Lung (tissue), 12 donors: ENCODE data around the gene ABCB8. TPM values are rescaled to one million over a fixed set of nuclear protein-coding genes. Genes with fewer than 3 reads are reported as not detected.

Experiments
- ATAC-seq: fragments of 200-7000 bp; cut with Tn5 transposase; one replicate; pipeline ENCODE4 v1.9.1; 2020; ENCODE audit warnings: moderate number of reproducible peaks; ENCODE audit not compliant: insufficient read depth, low FRiP score
- DNase-seq, 3 donors: peaks; one replicate each; pipeline ENCODE4 v3.0.0-alpha.2; 2013 to 2017
- H3K27ac ChIP-seq, 2 donors: one replicate each; pipeline ENCODE4 v1.5.1; 2013; ENCODE audit warnings: mild to moderate bottlenecking in 2 of 2, moderate library complexity in 2 of 2, control low read depth in 1 of 2, inconsistent platforms in 1 of 2, low read depth in 1 of 2, low read length in 1 of 2
- H3K27me3 ChIP-seq, 3 donors: one replicate each; pipeline ENCODE4 v1.5.1; 2013; ENCODE audit warnings: low read length in 2 of 3; ENCODE audit not compliant: control insufficient read depth in 3 of 3, insufficient read depth in 3 of 3
- H3K36me3 ChIP-seq, 4 donors: one replicate each; pipeline ENCODE4 v1.5.1; 2013; ENCODE audit warnings: low read length in 4 of 4, mild to moderate bottlenecking in 1 of 4, moderate library complexity in 1 of 4; ENCODE audit not compliant: control insufficient read depth in 4 of 4, insufficient read depth in 4 of 4
- H3K4me1 ChIP-seq, 5 donors: one replicate each; pipeline ENCODE4 v1.5.1; 2013; ENCODE audit warnings: low read length in 5 of 5, mild to moderate bottlenecking in 2 of 5, moderate library complexity in 1 of 5; ENCODE audit not compliant: control insufficient read depth in 5 of 5, insufficient read depth in 5 of 5
- H3K4me3 ChIP-seq: one replicate; pipeline ENCODE4 v1.5.1; 2013; ENCODE audit warnings: mild to moderate bottlenecking, control low read depth, moderate library complexity
- H3K9ac ChIP-seq, 2 donors: one replicate each; pipeline ENCODE4 v1.5.1; 2013; ENCODE audit warnings: low read length in 2 of 2, control low read depth in 1 of 2; ENCODE audit not compliant: insufficient read depth in 1 of 2
- H3K9me3 ChIP-seq, 4 donors: one replicate each; pipeline ENCODE4 v1.5.1; 2013; ENCODE audit warnings: low read length in 3 of 4, mild to moderate bottlenecking in 1 of 4, moderate library complexity in 1 of 4; ENCODE audit not compliant: control insufficient read depth in 4 of 4, insufficient read depth in 3 of 4
- WGBS, 2 donors: extraction: QIAGEN DNeasy Blood & Tissue Kit; methylation state at CpG; one replicate each; pipeline ENCODE4 v1.1.7; 2013; 5-methylcytosine and 5-hydroxymethylcytosine counted together
- polyA plus RNA-seq, 2 donors: library from polyadenylated mRNA; stranded (reverse); fragments of 200-250 nt; gene quantifications; one replicate each; pipeline ENCODE4 v1.2.1, GENCODE V29; 2013
- total RNA-seq, 2 donors: library from RNA; depleted of rRNA in 1 of 2; stranded (reverse); fragments of >200 nt in 1 of 2; gene quantifications; one replicate each; pipeline ENCODE4 v1.2.1, GENCODE V29; 2014 to 2021
- TF ChIP-seq, protein P1 (sequence below): IDR thresholded peaks from 2 replicates; pipeline ENCODE4 v1.5.1; 2012; ENCODE audit warnings: mild to moderate bottlenecking; ENCODE audit errors: control extremely low read depth, extremely low read depth
- donor health status: control.
- donor health status: control.
- donor health status: Bipolar disorder and iron deficiency.
- donor health status: healthy.
- donor health status: DM: yes; HTN: yes; CAD: no.

The ABCB8 gene
- total and polyA plus RNA-seq, 4 donors: 21.8 to 61.5 (median 28.8) TPM

DNA sequence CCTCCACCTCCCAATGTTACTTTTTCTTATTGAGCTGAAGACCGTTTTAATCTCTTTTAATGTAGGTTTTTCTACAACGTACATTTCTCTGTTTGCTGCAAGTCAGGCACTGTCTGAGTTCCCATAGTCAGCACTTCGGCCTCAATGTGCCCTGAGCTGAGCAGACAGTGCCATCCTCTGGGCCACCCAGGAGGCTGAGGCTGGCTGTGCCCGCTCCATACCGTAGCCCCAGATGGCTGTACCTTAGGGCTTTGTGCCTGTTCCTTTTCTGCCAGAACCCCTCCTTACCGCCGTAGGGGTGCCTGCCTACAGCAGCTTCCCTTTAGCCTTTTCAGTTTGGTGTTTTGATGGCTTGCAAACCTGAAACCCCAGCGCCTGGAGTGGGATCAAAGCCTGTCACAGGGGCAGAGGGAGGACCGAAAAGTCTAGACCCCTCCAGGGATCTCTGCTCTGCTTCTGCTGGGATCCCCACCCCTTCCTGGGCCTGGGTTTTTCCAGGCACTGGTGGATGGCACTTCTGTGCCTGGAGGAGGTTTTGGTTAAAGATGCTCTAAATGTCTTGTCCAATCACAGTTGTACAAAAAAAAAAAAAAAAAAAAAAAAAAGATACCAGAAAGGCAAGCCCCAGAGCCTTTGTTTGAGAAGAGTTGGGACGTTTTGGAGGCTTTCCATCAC, 67.0 kb downstream of the ABCB8 start:
- peaks cover 0 to 3% (median 0%) of the 10 kb centered on the region in 4 donors for H3K36me3 ChIP-seq
- no peaks in the 10 kb centered on the region for H3K9me3 ChIP-seq
- DNase-seq (no peak), ATAC-seq (no peak)
- no peaks in the 10 kb centered on the region for H3K27me3 ChIP-seq
- no peak overlapping the region for H3K4me3 ChIP-seq
- no peak overlapping the region for H3K27ac ChIP-seq
- TF ChIP-seq, protein P1, sequence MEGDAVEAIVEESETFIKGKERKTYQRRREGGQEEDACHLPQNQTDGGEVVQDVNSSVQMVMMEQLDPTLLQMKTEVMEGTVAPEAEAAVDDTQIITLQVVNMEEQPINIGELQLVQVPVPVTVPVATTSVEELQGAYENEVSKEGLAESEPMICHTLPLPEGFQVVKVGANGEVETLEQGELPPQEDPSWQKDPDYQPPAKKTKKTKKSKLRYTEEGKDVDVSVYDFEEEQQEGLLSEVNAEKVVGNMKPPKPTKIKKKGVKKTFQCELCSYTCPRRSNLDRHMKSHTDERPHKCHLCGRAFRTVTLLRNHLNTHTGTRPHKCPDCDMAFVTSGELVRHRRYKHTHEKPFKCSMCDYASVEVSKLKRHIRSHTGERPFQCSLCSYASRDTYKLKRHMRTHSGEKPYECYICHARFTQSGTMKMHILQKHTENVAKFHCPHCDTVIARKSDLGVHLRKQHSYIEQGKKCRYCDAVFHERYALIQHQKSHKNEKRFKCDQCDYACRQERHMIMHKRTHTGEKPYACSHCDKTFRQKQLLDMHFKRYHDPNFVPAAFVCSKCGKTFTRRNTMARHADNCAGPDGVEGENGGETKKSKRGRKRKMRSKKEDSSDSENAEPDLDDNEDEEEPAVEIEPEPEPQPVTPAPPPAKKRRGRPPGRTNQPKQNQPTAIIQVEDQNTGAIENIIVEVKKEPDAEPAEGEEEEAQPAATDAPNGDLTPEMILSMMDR: no peak
- peaks cover 0 to 15% (median 0%) of the 10 kb centered on the region in 5 donors for H3K4me1 ChIP-seq
- WGBS, 2 donors: 75 to 77% methylated on average over 10 of the region's 10 CpGs
- no peak overlapping the region for H3K9ac ChIP-seq

DNA sequence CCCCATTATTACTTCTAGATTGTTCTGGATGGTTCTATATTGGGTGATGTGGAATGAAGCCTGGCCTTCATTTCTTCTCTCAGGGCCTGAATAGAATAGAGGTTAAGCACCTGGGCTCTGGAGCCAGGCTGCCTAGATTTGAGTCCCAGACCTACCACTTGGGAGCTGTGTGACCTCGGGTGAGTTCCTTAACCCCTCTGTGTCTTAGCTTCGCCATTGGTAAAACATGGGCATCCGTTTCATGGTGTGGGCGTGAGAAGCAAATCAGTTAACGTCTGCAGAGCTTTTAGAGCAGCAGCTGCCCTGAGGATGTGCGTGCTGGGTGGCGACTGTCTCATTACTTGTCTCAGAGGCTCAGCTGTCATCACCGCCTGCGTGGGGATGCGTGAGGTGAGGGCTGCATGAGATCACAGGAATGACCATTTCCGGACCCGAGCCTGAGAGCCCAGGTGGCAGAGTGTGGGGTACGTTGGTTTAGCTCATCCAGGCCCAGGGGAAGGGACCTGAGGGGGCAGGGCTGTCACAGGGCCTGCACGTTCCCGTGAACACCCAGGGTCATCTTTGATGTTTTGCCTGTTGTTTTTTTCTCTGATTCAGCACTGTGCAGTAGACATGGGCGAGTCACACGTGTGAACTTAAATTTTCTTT, 67.7 kb downstream of the ABCB8 start:
- H3K27ac ChIP-seq: no peak overlapping the region
- 85 to 92% methylated on average over 17 of the region's 17 CpGs for WGBS, 2 donors
- DNase-seq (no peak), ATAC-seq (no peak)
- peaks cover 0 to 2% (median 0%) of the 10 kb centered on the region in 4 donors for H3K36me3 ChIP-seq
- TF ChIP-seq, protein P1: no peak
- no peaks in the 10 kb centered on the region for H3K27me3 ChIP-seq
- H3K9me3 ChIP-seq: no peaks in the 10 kb centered on the region
- H3K4me1 ChIP-seq: peaks cover 0 to 16% (median 0%) of the 10 kb centered on the region in 5 donors
- H3K9ac ChIP-seq: no peak overlapping the region
- no peak overlapping the region for H3K4me3 ChIP-seq

Other genes starting within 250 kb of the ABCB8 start
- 10 to 100 TPM; 37.2 to 39.2 TPM for gene TMEM176B, start 228.1 kb upstream of the ABCB8 start, total RNA-seq
- gene TMEM176B, start 228.1 kb upstream of the ABCB8 start, polyA plus RNA-seq: 10 to 100 TPM; 14.6 to 54.8 TPM
- 10 to 100 TPM; 18.3 to 33.1 TPM for gene TMEM176A, start 227.7 kb upstream of the ABCB8 start, total RNA-seq
- gene TMEM176A, start 227.7 kb upstream of the ABCB8 start, polyA plus RNA-seq: 10 to 100 TPM; 21.3 to 25.4 TPM
- gene AOC1, start 175.9 kb upstream of the ABCB8 start, total RNA-seq: under 1 TPM; 0.48 to 0.92 TPM
- 1 to 10 TPM in 1 of 2 donors, under 1 TPM in 1; 0.35 to 1.3 TPM for gene AOC1, start 175.9 kb upstream of the ABCB8 start, polyA plus RNA-seq
- gene KCNH2, start 50.1 kb upstream of the ABCB8 start, total RNA-seq: 1 to 10 TPM; 1.7 to 2.0 TPM
- gene KCNH2, start 50.1 kb upstream of the ABCB8 start, polyA plus RNA-seq: under 1 TPM; 0.43 to 0.82 TPM
- 10 to 100 TPM; 11.9 to 31.0 TPM for gene NOS3, start 37.4 kb upstream of the ABCB8 start, total RNA-seq
- 10 to 100 TPM in 1 of 2 donors, 1 to 10 TPM in 1; 9.3 to 11.9 TPM for gene NOS3, start 37.4 kb upstream of the ABCB8 start, polyA plus RNA-seq
- gene ATG9B, start 4.0 kb upstream of the ABCB8 start, total RNA-seq: 1 to 10 TPM; 1.1 to 2.8 TPM
- 1 to 10 TPM in 1 of 2 donors, under 1 TPM in 1; 0.78 to 1.8 TPM for gene ATG9B, start 4.0 kb upstream of the ABCB8 start, polyA plus RNA-seq
- gene ASIC3, start 20.1 kb downstream of the ABCB8 start, total RNA-seq: 1 to 10 TPM in 1 of 2 donors, under 1 TPM in 1; 0.37 to 3.9 TPM
- 1 to 10 TPM; 1.6 to 3.2 TPM for gene ASIC3, start 20.1 kb downstream of the ABCB8 start, polyA plus RNA-seq
- 10 to 100 TPM in 1 of 2 donors, 1 to 10 TPM in 1; 6.8 to 17.3 TPM for gene CDK5, start 29.4 kb downstream of the ABCB8 start, total RNA-seq
- 10 to 100 TPM in 1 of 2 donors, 1 to 10 TPM in 1; 6.9 to 11.5 TPM for gene CDK5, start 29.4 kb downstream of the ABCB8 start, polyA plus RNA-seq
- 100 to 1,000 TPM in 1 of 2 donors, 10 to 100 TPM in 1; 66.3 to 173 TPM for gene SLC4A2, start 31.1 kb downstream of the ABCB8 start, total RNA-seq
- gene SLC4A2, start 31.1 kb downstream of the ABCB8 start, polyA plus RNA-seq: 100 to 1,000 TPM in 1 of 2 donors, 10 to 100 TPM in 1; 96.7 to 144 TPM
- gene FASTK, start 52.4 kb downstream of the ABCB8 start, total RNA-seq: 10 to 100 TPM; 28.9 to 99.8 TPM
- gene FASTK, start 52.4 kb downstream of the ABCB8 start, polyA plus RNA-seq: 100 to 1,000 TPM in 1 of 2 donors, 10 to 100 TPM in 1; 80.0 to 108 TPM
- gene TMUB1, start 55.0 kb downstream of the ABCB8 start, total RNA-seq: 10 to 100 TPM; 32.8 to 49.6 TPM
- gene TMUB1, start 55.0 kb downstream of the ABCB8 start, polyA plus RNA-seq: 100 to 1,000 TPM in 1 of 2 donors, 10 to 100 TPM in 1; 43.5 to 104 TPM
- gene AGAP3, start 58.0 kb downstream of the ABCB8 start, total RNA-seq: 100 to 1,000 TPM in 1 of 2 donors, 10 to 100 TPM in 1; 75.9 to 194 TPM
- 100 to 1,000 TPM in 1 of 2 donors, 10 to 100 TPM in 1; 81.8 to 138 TPM for gene AGAP3, start 58.0 kb downstream of the ABCB8 start, polyA plus RNA-seq
- not detected for gene GBX1, start 139.2 kb downstream of the ABCB8 start, total RNA-seq
- gene GBX1, start 139.2 kb downstream of the ABCB8 start, polyA plus RNA-seq: not detected
- not detected for gene ASB10, start 158.8 kb downstream of the ABCB8 start, total RNA-seq
- gene ASB10, start 158.8 kb downstream of the ABCB8 start, polyA plus RNA-seq: not detected
- gene H2BK1, start 182.0 kb downstream of the ABCB8 start, total RNA-seq: under 1 TPM in 1 of 2 donors, not detected in 1; 0.52 TPM
- gene H2BK1, start 182.0 kb downstream of the ABCB8 start, polyA plus RNA-seq: not detected
- gene ABCF2, start 198.8 kb downstream of the ABCB8 start, total RNA-seq: 10 to 100 TPM; 13.2 to 36.2 TPM
- 10 to 100 TPM; 15.4 to 36.3 TPM for gene ABCF2, start 198.8 kb downstream of the ABCB8 start, polyA plus RNA-seq
- 10 to 100 TPM; 23.3 to 54.0 TPM for gene CHPF2, start 204.0 kb downstream of the ABCB8 start, total RNA-seq
- gene CHPF2, start 204.0 kb downstream of the ABCB8 start, polyA plus RNA-seq: 10 to 100 TPM; 33.8 to 36.2 TPM
- gene SMARCD3, start 220.2 kb downstream of the ABCB8 start, total RNA-seq: 10 to 100 TPM; 37.5 to 70.9 TPM
- gene SMARCD3, start 220.2 kb downstream of the ABCB8 start, polyA plus RNA-seq: 10 to 100 TPM; 40.3 to 62.5 TPM